Measurements from ENCODE around the gene ABCC4.

Gene ABCC4

GRCh38 chr13:95058680-95059079 is 242.6 kb downstream of the ABCC4 start:
- DNase-seq (ENCODE audit: low read depth in 2 of 2): no peak

- DNase-seq (ENCODE audit: low read depth in 2 of 2): no peak
Observed at GRCh38 chr13:95056266-95056665, 245.0 kb downstream of the ABCC4 start.

GRCh38 chr13:95050800-95051615 is 250.2 kb downstream of the ABCC4 start:
- no peak for DNase-seq (ENCODE audit: low read depth in 2 of 2)

- no peak for DNase-seq (ENCODE audit: low read depth in 2 of 2)
Observed at GRCh38 chr13:95049772-95050171, 251.5 kb downstream of the ABCC4 start.

GRCh38 chr13:95044452-95045205 is 256.6 kb downstream of the ABCC4 start:
- no peak for DNase-seq (ENCODE audit: low read depth in 2 of 2)

GRCh38 chr13:95039415-95039814 is 261.8 kb downstream of the ABCC4 start:
- DNase-seq (ENCODE audit: low read depth in 2 of 2): no peak

GRCh38 chr13:95038949-95039348 is 262.3 kb downstream of the ABCC4 start:
- DNase-seq (ENCODE audit: low read depth in 2 of 2): no peak

- DNase-seq (ENCODE audit: low read depth in 2 of 2): no peak
Observed at GRCh38 chr13:95035311-95036109, 265.7 kb downstream of the ABCC4 start.

GRCh38 chr13:95033890-95034289 is 267.4 kb downstream of the ABCC4 start:
- DNase-seq (ENCODE audit: low read depth in 2 of 2): no peak

- DNase-seq (ENCODE audit: low read depth in 2 of 2): no peak
Observed at GRCh38 chr13:95032121-95032520, 269.1 kb downstream of the ABCC4 start.

- no peak for DNase-seq (ENCODE audit: low read depth in 2 of 2)
Observed at GRCh38 chr13:95030821-95031343, 270.4 kb downstream of the ABCC4 start.

- DNase-seq (ENCODE audit: low read depth in 2 of 2): no peak
Observed at GRCh38 chr13:95027638-95028037, 273.6 kb downstream of the ABCC4 start.

- no peak for DNase-seq (ENCODE audit: low read depth in 2 of 2)
Observed at GRCh38 chr13:95025116-95025515, 276.1 kb downstream of the ABCC4 start.

- DNase-seq (ENCODE audit: low read depth in 2 of 2): no peak
Observed at GRCh38 chr13:95023405-95023804, 277.8 kb downstream of the ABCC4 start.

- DNase-seq (ENCODE audit: low read depth in 2 of 2): no peak
Observed at GRCh38 chr13:95020298-95020987, 280.8 kb downstream of the ABCC4 start.

- no peak for DNase-seq (ENCODE audit: low read depth in 2 of 2)
Observed at GRCh38 chr13:95019886-95020285, 281.4 kb downstream of the ABCC4 start.

GRCh38 chr13:95007322-95007721 is 293.9 kb downstream of the ABCC4 start:
- no peak for DNase-seq (ENCODE audit: low read depth in 2 of 2)

- no peak for DNase-seq (ENCODE audit: low read depth in 2 of 2)
Observed at GRCh38 chr13:95005300-95005699, 296.0 kb downstream of the ABCC4 start.

GRCh38 chr13:95003019-95003813 is 298.0 kb downstream of the ABCC4 start:
- no peak for DNase-seq (ENCODE audit: low read depth in 2 of 2)

GRCh38 chr13:95002126-95002525 is 299.1 kb downstream of the ABCC4 start:
- no peak for DNase-seq (ENCODE audit: low read depth in 2 of 2)

GRCh38 chr13:94999871-95000270 is 301.4 kb downstream of the ABCC4 start:
- no peak for DNase-seq (ENCODE audit: low read depth in 2 of 2)

Data from activated CD4-positive, alpha-beta T cell treated with anti-CD3 and anti-CD28 coated beads for 24 hours (primary cell).